ENCODE data around the gene ZBTB44.

Gene ZBTB44

GRCh38 chr11:130312046-130312445 lies 2.7 kb downstream of the ZBTB44 start:
- no peak for TF ChIP-seq ZFX (IDR thresholded peaks at IDR 0.05)
- no peak for TF ChIP-seq CTCF (conservative IDR thresholded peaks at IDR 0.05)
- no peak overlapping the region for H3K27ac ChIP-seq

- TF ChIP-seq ZFX (IDR thresholded peaks at IDR 0.05) (no peak), CTCF (conservative IDR thresholded peaks at IDR 0.05) (no peak)
- H3K27ac ChIP-seq, result no peak overlapping the region
These were observed 4.1 kb downstream of the ZBTB44 start for GRCh38 chr11:130310622-130311021.

DNA sequence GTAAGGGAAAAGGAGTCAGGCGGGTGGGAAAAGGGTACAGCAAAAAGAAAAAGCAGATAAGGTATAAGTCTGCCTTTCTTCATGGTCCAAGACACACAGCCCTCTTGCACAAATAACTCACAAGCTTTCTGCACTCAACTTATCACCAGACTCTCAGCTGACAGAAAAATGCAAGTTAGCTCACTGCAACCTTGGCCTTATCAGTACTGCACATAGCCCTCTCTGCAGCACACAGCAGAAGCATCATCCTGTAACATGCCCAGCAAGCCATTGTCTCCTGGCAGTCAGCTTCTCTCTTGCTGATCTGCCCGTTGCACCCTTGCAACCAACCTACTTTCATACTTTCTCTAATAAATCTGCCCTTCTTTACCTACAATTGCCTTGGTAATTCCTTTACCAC lies 5.8 kb downstream of the ZBTB44 start:
- no peak for TF ChIP-seq ZFX (IDR thresholded peaks at IDR 0.05)
- H3K27ac ChIP-seq, result no peak overlapping the region

DNA sequence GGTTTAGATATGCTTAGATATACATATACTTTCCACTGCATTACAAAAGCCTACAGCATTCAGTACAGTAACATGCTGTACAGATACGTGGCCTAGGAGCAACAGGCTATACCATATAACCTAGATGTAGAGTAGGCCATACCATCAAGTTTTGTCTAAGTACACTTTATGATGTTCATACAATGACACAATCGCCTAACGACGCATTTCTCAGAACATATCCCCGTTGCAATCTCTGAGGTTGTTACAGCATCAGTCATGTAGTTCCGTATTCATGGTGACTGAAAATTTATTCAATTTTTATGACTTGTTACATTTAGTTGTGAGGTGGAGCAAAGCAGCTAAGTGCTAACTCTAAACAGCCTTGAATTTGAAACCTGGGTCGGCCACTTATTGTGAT lies 6.7 kb downstream of the ZBTB44 start:
- H3K27ac ChIP-seq, result no peak overlapping the region
- no peak for TF ChIP-seq CTCF (conservative IDR thresholded peaks at IDR 0.05)
- TF ChIP-seq ZFX (IDR thresholded peaks at IDR 0.05), result no peak

DNA sequence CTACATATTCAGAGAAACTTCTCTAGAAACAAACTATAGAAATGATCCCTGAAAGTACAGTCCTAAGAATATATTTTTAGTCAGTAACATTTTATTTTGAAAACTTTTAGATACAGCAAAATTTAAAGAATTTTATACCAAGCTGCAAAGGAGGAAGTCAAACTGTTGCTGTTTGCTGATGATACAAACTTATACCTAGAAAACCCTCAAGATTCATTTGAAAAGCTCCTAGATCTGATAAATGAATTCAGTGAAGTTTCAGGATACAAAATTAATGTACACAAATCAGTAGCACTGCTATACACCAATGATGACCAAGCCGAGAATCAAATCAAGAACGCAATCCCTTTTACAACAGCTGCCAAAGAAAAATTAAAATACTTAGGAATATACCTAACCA lies 10.1 kb downstream of the ZBTB44 start:
- no peak for TF ChIP-seq CTCF (conservative IDR thresholded peaks at IDR 0.05)
- no peak for TF ChIP-seq ZFX (IDR thresholded peaks at IDR 0.05)
- no peak overlapping the region for H3K27ac ChIP-seq

DNA sequence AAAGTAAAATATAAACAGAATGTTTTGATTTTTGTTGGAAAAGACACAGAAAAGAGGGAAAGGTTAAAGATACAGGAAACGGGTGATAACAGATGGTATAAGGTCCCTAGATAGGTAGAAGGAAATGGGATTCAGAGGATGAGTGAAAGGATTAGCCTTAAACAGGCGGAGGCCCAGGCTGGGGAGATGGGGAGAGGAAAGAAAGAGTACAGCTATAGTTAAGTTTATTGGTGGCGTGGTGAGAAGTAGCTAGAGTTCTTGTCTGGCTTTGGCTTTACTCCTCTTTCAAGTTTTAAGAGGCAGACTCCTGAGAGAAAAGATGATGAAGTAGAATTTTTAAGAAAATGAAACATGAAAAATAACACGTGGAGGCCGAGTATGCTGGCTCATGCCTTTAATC lies 13.7 kb downstream of the ZBTB44 start:
- H3K27ac ChIP-seq, result no peak overlapping the region
- TF ChIP-seq CTCF (conservative IDR thresholded peaks at IDR 0.05) (no peak), ZFX (IDR thresholded peaks at IDR 0.05) (no peak)

DNA sequence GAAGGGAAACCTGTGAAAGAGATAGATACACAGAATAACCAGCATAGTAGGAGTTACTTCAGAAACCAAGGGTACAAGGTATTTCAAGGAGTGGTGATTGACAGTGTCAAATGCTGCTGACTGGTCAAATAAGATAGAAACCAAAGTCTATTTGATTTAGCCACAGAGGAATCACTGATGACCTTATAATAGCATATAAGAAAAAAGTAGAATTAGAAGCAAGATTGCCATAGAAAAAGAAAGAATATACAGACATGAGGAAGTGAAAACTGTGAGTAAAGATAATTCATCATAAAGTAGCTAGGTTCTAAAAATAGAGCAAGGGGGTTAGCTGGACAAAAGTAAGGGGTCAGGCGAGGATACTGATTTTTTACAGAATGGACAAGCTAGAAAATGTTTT lies 14.2 kb downstream of the ZBTB44 start:
- no peak overlapping the region for H3K27ac ChIP-seq
- TF ChIP-seq CTCF (conservative IDR thresholded peaks at IDR 0.05), result no peak
- no peak for TF ChIP-seq ZFX (IDR thresholded peaks at IDR 0.05)

- TF ChIP-seq ZFX (IDR thresholded peaks at IDR 0.05) (no peak), CTCF (conservative IDR thresholded peaks at IDR 0.05) (no peak)
- H3K27ac ChIP-seq, result no peak overlapping the region
These were observed 14.7 kb downstream of the ZBTB44 start for GRCh38 chr11:130299978-130300377.

Measured in C4-2B (cell line).